Measurements from ENCODE around the gene PLPP3.
"Not testable (repeated sequence)": the region's sequence is repeated elsewhere in the genome, so short reads cannot be mapped to it uniquely, and the experiment has no call there.

PLPP3 gene

GRCh38 chr1:56578963-56579875, at the start of gene PLPP3:
TSS of gene PLPP3 (minus strand) at chr1:56579563. CDS start at chr1:56579016, 547 bp downstream.
- DNase-seq (ENCODE audit: low read depth) = peak; percentile 3

GRCh38 chr1:56627636-56628039, 48.3 kb upstream of the PLPP3 start:
- no peak for DNase-seq (ENCODE audit: low read depth)

- DNase-seq (ENCODE audit: low read depth) = no peak
These were observed 47.8 kb upstream of the PLPP3 start for GRCh38 chr1:56627019-56627635.

- DNase-seq (ENCODE audit: low read depth) = no peak
These were observed 47.2 kb upstream of the PLPP3 start for GRCh38 chr1:56626546-56626945.

- no peak for DNase-seq (ENCODE audit: low read depth)
These were observed 46.6 kb upstream of the PLPP3 start for GRCh38 chr1:56625819-56626440.

- no peak for DNase-seq (ENCODE audit: low read depth)
These were observed 37.8 kb upstream of the PLPP3 start for GRCh38 chr1:56617141-56617540.

- not testable (repeated sequence) for DNase-seq (ENCODE audit: low read depth)
These were observed 31.4 kb upstream of the PLPP3 start for GRCh38 chr1:56610770-56611169.

- DNase-seq (ENCODE audit: low read depth) = not testable (repeated sequence)
These were observed 30.7 kb upstream of the PLPP3 start for GRCh38 chr1:56610097-56610496.

- not testable (repeated sequence) for DNase-seq (ENCODE audit: low read depth)
These were observed 16.2 kb upstream of the PLPP3 start for GRCh38 chr1:56595397-56596191.

- no peak for DNase-seq (ENCODE audit: low read depth)
These were observed 12.5 kb upstream of the PLPP3 start for GRCh38 chr1:56591909-56592308.

- DNase-seq (ENCODE audit: low read depth) = no peak
These were observed 11.2 kb upstream of the PLPP3 start for GRCh38 chr1:56590520-56591011.

- DNase-seq (ENCODE audit: low read depth) = no peak
These were observed 10.0 kb upstream of the PLPP3 start for GRCh38 chr1:56589369-56589768.

- DNase-seq (ENCODE audit: low read depth) = no peak
These were observed 7.1 kb upstream of the PLPP3 start for GRCh38 chr1:56586502-56586901.

GRCh38 chr1:56585985-56586384, 6.6 kb upstream of the PLPP3 start:
- no peak for DNase-seq (ENCODE audit: low read depth)

- DNase-seq (ENCODE audit: low read depth) = no peak
These were observed 5.7 kb upstream of the PLPP3 start for GRCh38 chr1:56584910-56585528.

GRCh38 chr1:56583957-56584468, 4.7 kb upstream of the PLPP3 start:
- no peak for DNase-seq (ENCODE audit: low read depth)

- DNase-seq (ENCODE audit: low read depth) = no peak
These were observed 1.4 kb upstream of the PLPP3 start for GRCh38 chr1:56580771-56581170.

GRCh38 chr1:56578138-56578962, 1.0 kb downstream of the PLPP3 start:
- peak; percentile 0 for DNase-seq (ENCODE audit: low read depth)

- DNase-seq (ENCODE audit: low read depth) = no peak
These were observed 1.8 kb downstream of the PLPP3 start for GRCh38 chr1:56577406-56578137.
